GM18873 (cell line): Measurements from ENCODE around the gene GRID1.
A peak's percentile ranks its signal among the peaks of the same experiment; 100 is the strongest.
"Not testable (repeated sequence)": the region's sequence is repeated elsewhere in the genome, so short reads cannot be mapped to it uniquely, and the experiment has no call there.

Experiments
- ATAC-seq: cut with Tn5 transposase; IDR thresholded peaks from one replicate; pipeline ENCODE4 v1.9.1; 2021; ENCODE audit warnings: mild to moderate bottlenecking, moderate library complexity, moderate number of reproducible peaks; ENCODE audit not compliant: unreplicated experiment, low FRiP score

GRID1 gene

GRCh38 chr10:85995791-85996190, 370.8 kb downstream of the GRID1 start:
- ATAC-seq = no peak

GRCh38 chr10:85993840-85994507, 372.6 kb downstream of the GRID1 start:
- no peak for ATAC-seq

- ATAC-seq = no peak
These were observed 373.5 kb downstream of the GRID1 start for GRCh38 chr10:85993140-85993539.

- ATAC-seq = no peak
These were observed 374.3 kb downstream of the GRID1 start for GRCh38 chr10:85992324-85992723.

DNA sequence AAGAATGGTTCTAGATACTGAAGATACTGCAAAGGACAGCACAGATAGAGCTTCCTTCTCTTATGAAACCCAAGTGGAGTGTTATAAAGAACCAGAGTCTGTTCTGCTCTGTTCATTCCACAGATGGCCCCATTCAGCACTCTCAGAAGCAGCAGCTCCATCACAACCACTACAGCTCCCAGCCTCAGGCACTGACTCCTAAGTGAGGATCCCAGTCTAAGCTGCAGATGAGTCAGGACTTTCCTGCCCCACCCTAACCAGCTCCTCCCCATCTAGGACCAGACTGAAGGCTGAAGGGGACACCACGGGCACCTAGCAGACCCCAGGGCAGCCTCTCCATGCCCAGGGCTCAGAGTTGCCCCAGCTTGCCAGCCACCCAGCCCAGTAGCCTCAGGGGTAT, 379.8 kb downstream of the GRID1 start:
- no peak for ATAC-seq

DNA sequence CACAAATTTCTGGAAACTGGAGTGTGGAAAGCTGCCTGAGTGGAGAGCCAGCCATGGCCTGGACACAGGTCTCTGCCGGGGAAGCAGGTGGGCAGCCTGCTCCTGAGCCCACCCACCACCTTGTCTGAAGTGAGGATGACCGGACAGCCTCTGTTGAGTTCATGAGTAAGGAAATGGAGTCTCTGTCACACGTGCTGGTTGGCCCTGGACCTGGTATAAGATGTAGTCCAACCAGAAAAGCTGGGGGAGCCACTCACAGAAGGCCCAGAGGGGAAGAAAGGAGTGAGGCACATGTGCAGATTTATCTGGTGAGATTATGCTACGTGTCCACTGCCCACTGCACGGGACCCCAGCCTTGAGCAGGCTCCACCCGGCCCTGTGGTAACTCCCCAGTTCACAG, 383.5 kb downstream of the GRID1 start:
- ATAC-seq = no peak

- ATAC-seq = no peak
These were observed 387.0 kb downstream of the GRID1 start for GRCh38 chr10:85979598-85979997.

DNA sequence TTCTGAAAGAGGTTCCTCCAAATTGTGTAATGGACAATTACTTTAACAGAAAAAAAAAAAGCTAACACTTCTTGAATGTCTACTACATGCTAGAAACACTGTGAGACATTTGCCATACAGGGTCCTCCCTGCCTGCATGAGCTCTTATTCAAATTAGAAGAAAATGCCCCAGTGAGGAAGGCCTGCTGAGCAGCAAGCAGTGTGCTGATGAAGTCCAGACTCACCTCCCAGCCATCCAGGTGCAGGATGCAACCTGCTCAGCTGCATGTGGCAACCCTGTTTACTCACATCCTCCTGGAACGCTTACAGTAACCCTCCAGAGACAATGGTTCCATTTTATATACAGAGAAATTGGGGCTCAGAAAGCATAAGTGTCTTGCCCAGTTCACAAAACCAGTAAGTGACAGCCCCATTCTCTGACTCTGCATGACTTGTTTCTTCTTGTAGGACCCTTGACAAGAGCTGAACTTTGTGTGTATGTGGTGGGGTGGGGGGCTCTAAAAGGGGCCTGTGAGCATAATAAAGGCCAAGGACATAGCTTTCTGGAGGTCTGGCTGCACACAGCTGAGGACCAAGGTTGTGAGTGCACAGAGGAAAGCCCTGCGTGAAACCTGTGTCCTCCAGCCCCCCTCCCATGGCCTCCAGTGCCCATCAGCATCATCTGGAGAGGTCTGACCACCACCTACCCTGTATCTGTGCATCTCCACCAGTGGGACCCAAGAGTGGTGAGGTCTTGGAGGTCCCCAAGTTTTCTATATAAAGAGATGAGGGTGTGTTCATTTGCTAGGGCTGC, 387.8 kb downstream of the GRID1 start:
- ATAC-seq = no peak

DNA sequence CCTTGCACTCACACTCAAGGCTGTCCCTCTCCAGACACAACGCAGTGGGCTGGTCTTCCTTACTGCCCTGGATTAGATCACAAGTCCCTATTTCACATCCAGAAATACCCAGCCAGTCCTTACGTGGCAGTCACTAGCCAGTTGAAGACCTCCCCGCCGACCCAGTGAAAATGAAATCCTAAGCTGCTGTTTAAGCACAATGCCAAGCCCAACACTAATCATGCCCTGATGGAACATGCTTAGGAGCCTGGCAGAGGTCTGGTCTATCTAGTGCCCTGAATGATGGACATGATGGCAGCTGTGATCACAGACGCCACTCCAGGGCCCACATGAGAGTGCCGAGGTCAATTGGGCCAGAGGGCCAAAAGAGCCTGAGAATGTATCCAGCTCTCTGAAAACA, 389.0 kb downstream of the GRID1 start:
- no peak for ATAC-seq

DNA sequence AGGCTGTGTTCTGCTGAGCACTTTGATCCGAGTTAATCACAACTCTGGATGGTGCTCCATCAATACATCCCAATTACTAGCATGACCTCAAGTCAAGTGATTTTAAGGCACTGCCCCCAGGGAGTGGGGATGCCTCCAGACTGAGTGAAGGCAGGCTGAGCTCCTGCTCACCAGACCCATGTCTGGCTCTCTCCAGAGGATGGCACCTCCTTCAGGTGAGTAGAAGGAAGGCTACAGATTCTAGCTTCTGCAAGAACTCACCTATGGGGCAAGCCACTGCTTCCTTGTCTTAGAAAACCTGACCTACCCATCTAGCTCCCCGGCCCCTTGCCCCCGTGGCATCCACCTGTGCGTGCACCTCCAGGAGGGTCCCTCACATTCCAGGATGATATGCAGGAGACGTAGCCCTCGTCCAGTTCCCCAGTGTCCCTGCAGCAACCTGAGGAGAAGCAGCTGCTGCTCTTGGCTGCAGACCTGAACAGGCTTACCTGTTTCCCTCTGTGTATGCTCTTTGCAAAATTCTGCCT, 390.3 kb downstream of the GRID1 start:
- ATAC-seq = no peak

DNA sequence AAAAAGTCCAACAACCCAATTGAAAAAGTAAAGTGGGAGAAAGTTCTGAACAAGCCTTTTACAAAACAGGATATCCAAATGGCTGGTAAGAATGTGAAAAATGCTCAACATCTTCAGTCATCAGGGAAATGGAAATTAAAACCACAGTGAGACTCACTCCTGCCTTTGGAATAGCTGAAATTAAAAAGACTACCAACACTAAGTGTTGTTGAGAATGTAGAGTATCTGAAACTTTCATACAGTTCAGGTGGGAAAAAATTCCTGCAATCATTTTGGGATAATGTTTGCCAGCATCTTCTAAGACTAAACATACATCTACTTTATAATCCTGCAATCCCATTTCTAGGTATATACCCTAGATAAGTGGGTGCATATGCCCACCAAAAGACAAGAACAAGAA, 395.1 kb downstream of the GRID1 start:
- ATAC-seq = no peak

- ATAC-seq = peak; percentile 68
These were observed 399.0 kb downstream of the GRID1 start for GRCh38 chr10:85967594-85967993.

GRCh38 chr10:85961479-85962067, 405.0 kb downstream of the GRID1 start:
- ATAC-seq = no peak

- ATAC-seq = no peak
These were observed 405.5 kb downstream of the GRID1 start for GRCh38 chr10:85961073-85961472.

GRCh38 chr10:85959239-85959638, 407.4 kb downstream of the GRID1 start:
- ATAC-seq = no peak

DNA sequence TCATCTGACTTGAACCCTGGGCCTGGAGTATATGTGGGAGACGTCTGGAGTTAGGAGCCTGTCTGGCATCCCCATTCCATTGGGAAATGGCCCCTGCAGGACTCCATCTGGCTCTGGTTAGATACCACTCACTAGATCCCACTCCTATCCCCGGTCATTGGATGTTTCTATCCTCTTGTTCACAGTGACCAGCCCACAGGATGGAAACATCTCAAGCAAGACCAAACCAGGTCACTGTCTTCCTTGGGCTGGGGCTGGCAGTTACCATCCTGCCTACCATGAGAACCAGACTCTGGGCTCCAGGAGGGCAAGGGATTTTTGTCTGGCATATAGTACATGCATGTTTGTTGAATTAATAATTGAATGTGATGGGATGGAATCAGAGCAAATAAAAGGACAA, 415.7 kb downstream of the GRID1 start:
- ATAC-seq = no peak

GRCh38 chr10:85946713-85947326, 419.8 kb downstream of the GRID1 start:
- ATAC-seq = peak; percentile 84

DNA sequence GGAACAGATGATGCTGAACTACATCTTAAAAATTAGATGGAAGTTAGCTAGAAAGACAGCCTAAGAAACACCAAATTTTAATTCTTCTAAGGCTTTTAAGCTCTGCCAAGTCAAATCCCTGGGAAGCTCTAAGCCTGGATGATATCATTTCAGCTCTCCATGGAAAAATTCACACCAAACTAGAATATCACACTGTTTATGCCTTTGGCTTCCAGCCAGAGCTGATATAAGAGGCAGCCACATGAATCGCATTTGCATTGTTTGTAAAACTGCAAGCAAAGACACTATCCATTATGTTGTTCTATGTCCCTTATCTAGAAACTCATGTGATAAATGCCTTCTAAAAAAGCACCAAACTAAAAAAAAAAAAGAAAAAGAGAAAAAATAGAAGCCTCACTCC, 430.4 kb downstream of the GRID1 start:
- ATAC-seq = no peak

GRCh38 chr10:85934586-85934985, 432.0 kb downstream of the GRID1 start:
- ATAC-seq = no peak

- not testable (repeated sequence) for ATAC-seq
These were observed 436.6 kb downstream of the GRID1 start for GRCh38 chr10:85929993-85930392.
